ENCODE data around the gene CSTPP1. TPM values are rescaled to one million over a fixed set of nuclear protein-coding genes. Genes with fewer than 3 reads are reported as not detected.

Gene CSTPP1
- total RNA-seq, 4 donors from 2014 or later: 47.5 to 87.6 (median 57.7) TPM

DNA sequence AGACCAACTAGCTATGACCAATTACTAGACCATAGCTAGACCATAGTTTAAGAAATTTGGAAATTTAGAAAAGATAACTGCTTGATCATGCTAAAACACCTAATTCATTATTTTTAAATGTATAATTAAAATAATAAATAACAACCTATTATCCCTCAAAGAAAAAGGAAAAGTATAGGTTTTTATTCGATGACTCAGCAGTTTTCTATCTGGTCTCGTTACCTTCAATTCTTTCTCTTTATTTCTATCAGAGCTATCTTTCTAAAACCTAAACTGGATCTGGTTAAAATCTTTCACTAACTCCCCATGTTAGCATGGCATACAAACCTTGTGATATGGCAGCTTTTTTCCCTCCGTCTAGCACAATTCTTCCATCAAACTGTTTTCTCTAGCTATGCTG, 27.3 kb downstream of the CSTPP1 start:
- no peak for DNase-seq (ENCODE audit: low spot score in 2 of 2)
- intact Hi-C loops (cut with DNase I; ENCODE audit: low total_unique reads): no loop called here
- 97 to 98% methylated on average over 3 of the region's 3 CpGs for WGBS, 2 donors
- TF ChIP-seq, protein P1, sequence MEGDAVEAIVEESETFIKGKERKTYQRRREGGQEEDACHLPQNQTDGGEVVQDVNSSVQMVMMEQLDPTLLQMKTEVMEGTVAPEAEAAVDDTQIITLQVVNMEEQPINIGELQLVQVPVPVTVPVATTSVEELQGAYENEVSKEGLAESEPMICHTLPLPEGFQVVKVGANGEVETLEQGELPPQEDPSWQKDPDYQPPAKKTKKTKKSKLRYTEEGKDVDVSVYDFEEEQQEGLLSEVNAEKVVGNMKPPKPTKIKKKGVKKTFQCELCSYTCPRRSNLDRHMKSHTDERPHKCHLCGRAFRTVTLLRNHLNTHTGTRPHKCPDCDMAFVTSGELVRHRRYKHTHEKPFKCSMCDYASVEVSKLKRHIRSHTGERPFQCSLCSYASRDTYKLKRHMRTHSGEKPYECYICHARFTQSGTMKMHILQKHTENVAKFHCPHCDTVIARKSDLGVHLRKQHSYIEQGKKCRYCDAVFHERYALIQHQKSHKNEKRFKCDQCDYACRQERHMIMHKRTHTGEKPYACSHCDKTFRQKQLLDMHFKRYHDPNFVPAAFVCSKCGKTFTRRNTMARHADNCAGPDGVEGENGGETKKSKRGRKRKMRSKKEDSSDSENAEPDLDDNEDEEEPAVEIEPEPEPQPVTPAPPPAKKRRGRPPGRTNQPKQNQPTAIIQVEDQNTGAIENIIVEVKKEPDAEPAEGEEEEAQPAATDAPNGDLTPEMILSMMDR (IDR thresholded peaks at IDR 0.05): no peak
- TF ChIP-seq POLR2A (IDR thresholded peaks at IDR 0.05): no peak
- no peak overlapping the region for H3K4me3 ChIP-seq (ENCODE audit: low read depth, poor library complexity, severe bottlenecking)

DNA sequence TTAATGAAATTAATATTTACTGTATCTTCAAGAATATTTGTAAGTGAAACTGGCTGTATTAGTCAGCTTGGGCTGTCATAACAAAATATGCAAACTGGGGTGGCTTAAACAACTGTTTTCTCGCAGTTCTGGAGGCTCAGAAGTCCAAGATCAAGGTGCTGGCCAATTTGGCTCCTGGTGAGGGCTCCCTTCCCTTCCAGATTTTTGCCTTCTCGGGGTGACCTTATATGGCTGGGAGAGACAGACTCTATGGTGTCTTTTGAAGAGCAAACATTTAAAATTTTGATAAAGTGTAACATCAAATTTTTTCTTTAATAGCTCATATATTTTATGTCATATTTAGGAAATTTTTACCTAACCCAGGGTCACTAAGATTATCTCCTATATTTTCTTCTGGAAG, 30.2 kb downstream of the CSTPP1 start:
- no peak for TF ChIP-seq POLR2A (IDR thresholded peaks at IDR 0.05)
- TF ChIP-seq, protein P1 (IDR thresholded peaks at IDR 0.05): no peak
- WGBS, 2 donors: 77% methylated on average over 2 of the region's 2 CpGs
- H3K4me3 ChIP-seq (ENCODE audit: low read depth, poor library complexity, severe bottlenecking): no peak overlapping the region
- no peak for DNase-seq (ENCODE audit: low spot score in 2 of 2)
- intact Hi-C loops (cut with DNase I; ENCODE audit: low total_unique reads): no loop called here

DNA sequence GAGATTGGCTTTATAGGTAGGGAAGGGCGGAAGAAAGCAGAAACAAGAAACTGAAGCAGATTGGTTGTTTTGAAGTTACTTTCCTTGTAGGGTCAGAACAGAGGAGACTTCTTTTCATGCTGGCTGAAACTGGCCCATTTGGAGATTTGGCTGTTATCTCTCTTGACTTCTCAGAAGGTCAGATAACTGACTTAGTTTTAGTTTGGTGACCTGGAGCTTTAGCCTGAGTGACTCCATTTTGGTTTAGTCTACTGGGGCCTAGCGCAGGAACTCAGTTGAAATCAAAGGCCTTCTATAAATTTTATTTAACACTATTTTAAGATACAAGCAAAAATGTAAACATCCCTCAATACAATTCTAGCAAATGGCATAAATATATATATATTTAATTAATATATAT, 31.4 kb downstream of the CSTPP1 start:
- TF ChIP-seq, protein P1 (IDR thresholded peaks at IDR 0.05): no peak
- TF ChIP-seq POLR2A (IDR thresholded peaks at IDR 0.05): no peak
- no peak overlapping the region for H3K4me3 ChIP-seq (ENCODE audit: low read depth, poor library complexity, severe bottlenecking)
- 95 to 97% methylated on average over 2 of the region's 2 CpGs for WGBS, 2 donors
- DNase-seq (ENCODE audit: low spot score in 2 of 2): no peak
- intact Hi-C loops (cut with DNase I; ENCODE audit: low total_unique reads): no loop called here

DNA sequence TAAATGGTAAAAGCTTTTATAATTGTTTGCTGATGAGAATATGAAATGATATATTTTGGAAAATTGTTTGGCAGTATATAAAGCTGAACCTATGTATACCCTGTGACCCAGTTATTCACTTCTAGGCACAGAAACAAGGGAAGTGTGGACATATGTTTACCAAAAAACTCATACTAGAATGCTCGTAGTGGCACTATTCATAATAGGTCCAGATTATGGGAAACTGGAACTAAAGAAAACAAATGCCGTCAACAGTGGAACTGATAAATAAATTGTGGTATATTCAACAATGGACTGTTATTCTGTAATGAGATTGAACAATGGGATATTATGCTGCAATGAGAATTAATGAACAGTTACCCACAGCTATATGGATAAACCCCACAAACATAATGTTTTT, 32.8 kb downstream of the CSTPP1 start:
- TF ChIP-seq POLR2A (IDR thresholded peaks at IDR 0.05): no peak
- TF ChIP-seq, protein P1 (IDR thresholded peaks at IDR 0.05): no peak
- 93 to 94% methylated on average over 2 of the region's 2 CpGs for WGBS, 2 donors
- intact Hi-C loops (cut with DNase I; ENCODE audit: low total_unique reads): no loop called here
- no peak for DNase-seq (ENCODE audit: low spot score in 2 of 2)
- no peak overlapping the region for H3K4me3 ChIP-seq (ENCODE audit: low read depth, poor library complexity, severe bottlenecking)

DNA sequence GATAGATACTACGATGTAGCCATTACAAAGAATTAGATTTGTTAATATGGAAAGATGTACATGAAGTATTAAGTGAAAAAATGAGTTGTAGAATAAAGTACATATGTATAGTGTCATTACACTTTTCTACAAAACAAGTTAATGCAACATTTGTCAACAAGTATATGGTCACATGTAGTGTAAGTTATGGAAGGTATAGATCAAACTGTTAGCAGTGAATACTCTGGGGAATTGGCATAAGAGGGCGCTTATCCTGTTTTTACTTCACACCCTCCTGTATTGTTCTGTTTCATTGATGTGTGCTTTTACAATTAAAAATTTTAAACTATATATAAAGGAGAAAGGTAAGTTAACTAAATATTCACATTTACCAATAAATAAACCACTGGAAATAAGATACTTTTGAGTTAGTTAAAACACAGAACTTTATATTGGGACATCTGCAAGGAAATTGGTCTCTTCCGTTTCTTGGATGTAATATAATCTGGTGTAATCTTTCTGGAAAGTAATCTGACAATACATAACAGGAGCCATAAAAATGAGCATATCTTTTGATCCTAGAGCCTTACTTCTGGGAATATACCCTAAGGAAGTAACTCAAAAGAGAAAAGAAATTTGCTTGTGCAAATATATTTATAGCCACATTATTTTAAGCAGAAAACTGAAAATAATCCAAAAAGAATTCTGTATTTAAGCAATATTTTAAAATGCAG, 34.5 kb downstream of the CSTPP1 start:
- no peak for DNase-seq (ENCODE audit: low spot score in 2 of 2)
- 95 to 97% methylated on average over 3 of the region's 3 CpGs for WGBS, 2 donors
- TF ChIP-seq, protein P1 (IDR thresholded peaks at IDR 0.05): no peak
- intact Hi-C loops (cut with DNase I; ENCODE audit: low total_unique reads): no loop called here
- H3K4me3 ChIP-seq (ENCODE audit: low read depth, poor library complexity, severe bottlenecking): no peak overlapping the region

DNA sequence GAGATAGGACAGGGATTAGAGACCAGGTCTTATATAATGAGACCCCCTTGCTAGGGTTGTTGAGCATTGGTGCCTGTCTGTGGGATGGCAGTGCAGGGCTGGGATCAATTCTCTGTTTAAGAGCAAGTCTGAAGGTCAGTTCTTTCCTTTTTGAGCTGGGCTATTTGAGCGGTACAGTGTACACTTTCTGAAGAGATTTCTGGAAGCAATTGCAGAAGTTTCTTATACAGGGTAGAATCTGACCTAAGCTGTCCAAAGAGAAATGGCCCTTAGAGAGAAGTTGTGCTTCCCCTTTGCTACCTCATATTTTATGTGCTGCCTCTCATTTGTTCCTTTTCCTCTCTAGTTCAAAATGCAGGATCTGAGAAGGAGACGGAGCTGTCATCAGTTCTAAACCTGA, 35.8 kb downstream of the CSTPP1 start:
- WGBS, 2 donors: 81 to 87% methylated on average over 2 of the region's 2 CpGs
- intact Hi-C loops (cut with DNase I; ENCODE audit: low total_unique reads): no loop called here
- H3K4me3 ChIP-seq (ENCODE audit: low read depth, poor library complexity, severe bottlenecking): no peak overlapping the region
- no peak for TF ChIP-seq POLR2A (IDR thresholded peaks at IDR 0.05)
- TF ChIP-seq, protein P1 (IDR thresholded peaks at IDR 0.05): no peak
- DNase-seq (ENCODE audit: low spot score in 2 of 2): no peak

Data from lower leg skin (tissue), 4 donors.